ENCODE measurements around the gene NPAS3.

Gene NPAS3

DNA sequence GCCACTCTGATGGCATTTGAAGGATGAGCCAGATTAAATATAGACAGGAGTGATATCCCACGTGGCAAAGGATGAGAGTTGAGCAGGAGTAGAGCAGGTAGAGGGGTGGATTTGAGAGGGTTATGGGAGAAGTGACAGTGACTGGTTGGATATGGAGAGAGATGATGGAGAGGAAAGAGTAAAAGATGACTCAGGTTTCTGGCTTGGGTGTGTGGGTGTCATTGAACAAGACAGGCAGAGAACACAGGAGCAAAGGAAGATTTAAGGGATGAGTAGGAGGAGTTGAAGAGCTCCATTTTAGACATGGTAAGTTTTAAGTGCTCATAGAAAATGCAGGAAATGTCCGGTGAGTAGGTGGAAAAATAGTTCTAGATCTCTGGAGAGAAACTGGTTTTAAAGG, 875.3 kb downstream of the NPAS3 start:
- TF ChIP-seq, protein P1, sequence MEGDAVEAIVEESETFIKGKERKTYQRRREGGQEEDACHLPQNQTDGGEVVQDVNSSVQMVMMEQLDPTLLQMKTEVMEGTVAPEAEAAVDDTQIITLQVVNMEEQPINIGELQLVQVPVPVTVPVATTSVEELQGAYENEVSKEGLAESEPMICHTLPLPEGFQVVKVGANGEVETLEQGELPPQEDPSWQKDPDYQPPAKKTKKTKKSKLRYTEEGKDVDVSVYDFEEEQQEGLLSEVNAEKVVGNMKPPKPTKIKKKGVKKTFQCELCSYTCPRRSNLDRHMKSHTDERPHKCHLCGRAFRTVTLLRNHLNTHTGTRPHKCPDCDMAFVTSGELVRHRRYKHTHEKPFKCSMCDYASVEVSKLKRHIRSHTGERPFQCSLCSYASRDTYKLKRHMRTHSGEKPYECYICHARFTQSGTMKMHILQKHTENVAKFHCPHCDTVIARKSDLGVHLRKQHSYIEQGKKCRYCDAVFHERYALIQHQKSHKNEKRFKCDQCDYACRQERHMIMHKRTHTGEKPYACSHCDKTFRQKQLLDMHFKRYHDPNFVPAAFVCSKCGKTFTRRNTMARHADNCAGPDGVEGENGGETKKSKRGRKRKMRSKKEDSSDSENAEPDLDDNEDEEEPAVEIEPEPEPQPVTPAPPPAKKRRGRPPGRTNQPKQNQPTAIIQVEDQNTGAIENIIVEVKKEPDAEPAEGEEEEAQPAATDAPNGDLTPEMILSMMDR (IDR thresholded peaks at IDR 0.05; ENCODE audit: low read depth, low read length, missing control alignments): no peak
- DNase-seq (ENCODE audit: extremely low read depth, low read depth): no peak
- no peak overlapping the region for H3K4me3 ChIP-seq (replicated peaks; ENCODE audit: low read depth, low read length)

- no peak for DNase-seq (ENCODE audit: extremely low read depth, low read depth)
- TF ChIP-seq, protein P1 (IDR thresholded peaks at IDR 0.05; ENCODE audit: low read depth, low read length, missing control alignments): no peak
These were observed 895.2 kb downstream of the NPAS3 start for GRCh38 chr14:33833706-33834465.

DNA sequence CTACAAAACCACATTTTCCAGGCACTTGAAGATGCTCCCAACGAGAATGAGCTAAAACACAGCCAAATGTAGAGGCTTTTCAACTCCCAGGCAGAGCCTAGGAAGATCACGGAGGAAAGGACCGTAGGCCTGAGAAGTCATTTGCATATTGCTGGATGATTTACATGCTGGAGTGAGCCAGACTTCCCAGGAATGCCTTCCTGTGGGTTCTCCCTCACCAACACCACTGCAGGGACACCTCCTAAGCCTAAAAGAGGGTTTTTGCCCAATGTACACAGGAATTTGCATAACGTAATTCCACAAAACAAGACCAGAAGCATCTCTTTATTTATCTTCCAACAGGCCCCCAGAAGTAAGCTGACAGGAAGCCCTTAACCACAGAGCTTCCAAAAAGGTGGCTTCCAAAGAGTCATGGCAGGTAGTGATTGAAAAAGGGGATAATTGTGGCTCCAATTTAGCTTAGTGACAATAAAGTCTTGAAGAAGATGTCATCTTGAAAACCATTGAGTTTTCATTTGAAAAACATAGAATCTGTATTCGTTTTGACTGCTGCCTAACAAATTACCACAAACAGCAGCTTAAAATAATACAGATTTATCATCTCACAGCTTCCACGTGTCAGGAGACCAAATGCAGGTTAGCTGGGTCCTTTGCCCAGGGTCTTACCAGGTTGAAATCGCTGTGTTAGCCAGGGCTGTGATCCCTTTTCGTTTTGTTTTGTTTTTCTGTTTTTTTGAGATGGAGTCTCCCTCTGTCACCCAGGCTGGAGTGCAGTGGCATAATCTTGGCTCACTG, 896.0 kb downstream of the NPAS3 start:
- no peak overlapping the region for H3K4me3 ChIP-seq (replicated peaks; ENCODE audit: low read depth, low read length)
- DNase-seq (ENCODE audit: extremely low read depth, low read depth): no peak
- TF ChIP-seq, protein P1 (IDR thresholded peaks at IDR 0.05; ENCODE audit: low read depth, low read length, missing control alignments): no peak

More at GRCh38 chr14:33833706-33834465, 895.2 kb downstream of the NPAS3 start:
- no peak overlapping the region for H3K4me3 ChIP-seq (replicated peaks; ENCODE audit: low read depth, low read length)

DNA sequence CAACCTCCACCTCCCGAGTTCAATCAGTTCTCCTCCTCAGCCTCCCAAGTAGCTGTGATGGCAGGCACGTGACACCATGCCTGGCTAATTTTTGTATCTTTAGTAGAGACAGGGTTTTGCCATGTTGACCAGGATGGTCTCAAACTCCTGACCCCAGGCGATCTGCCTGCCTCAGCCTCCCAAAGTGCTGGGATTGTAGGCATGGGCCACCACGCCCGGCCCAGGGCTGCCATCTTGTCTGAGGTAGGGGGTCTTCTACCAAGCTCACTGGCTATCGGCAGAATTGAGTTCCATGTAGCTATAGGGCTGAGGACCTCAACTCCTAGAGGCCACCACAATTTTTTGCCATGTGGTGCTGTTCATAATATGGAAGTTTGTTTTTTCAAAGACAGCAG, 896.6 kb downstream of the NPAS3 start:
- TF ChIP-seq, protein P1 (IDR thresholded peaks at IDR 0.05; ENCODE audit: low read depth, low read length, missing control alignments): no peak
- H3K4me3 ChIP-seq (replicated peaks; ENCODE audit: low read depth, low read length): no peak overlapping the region
- no peak for DNase-seq (ENCODE audit: extremely low read depth, low read depth)

- no peak overlapping the region for H3K4me3 ChIP-seq (replicated peaks; ENCODE audit: low read depth, low read length)
- DNase-seq (ENCODE audit: extremely low read depth, low read depth): no peak
- TF ChIP-seq, protein P1 (IDR thresholded peaks at IDR 0.05; ENCODE audit: low read depth, low read length, missing control alignments): no peak
These were observed 897.0 kb downstream of the NPAS3 start for GRCh38 chr14:33835677-33836076.

DNA sequence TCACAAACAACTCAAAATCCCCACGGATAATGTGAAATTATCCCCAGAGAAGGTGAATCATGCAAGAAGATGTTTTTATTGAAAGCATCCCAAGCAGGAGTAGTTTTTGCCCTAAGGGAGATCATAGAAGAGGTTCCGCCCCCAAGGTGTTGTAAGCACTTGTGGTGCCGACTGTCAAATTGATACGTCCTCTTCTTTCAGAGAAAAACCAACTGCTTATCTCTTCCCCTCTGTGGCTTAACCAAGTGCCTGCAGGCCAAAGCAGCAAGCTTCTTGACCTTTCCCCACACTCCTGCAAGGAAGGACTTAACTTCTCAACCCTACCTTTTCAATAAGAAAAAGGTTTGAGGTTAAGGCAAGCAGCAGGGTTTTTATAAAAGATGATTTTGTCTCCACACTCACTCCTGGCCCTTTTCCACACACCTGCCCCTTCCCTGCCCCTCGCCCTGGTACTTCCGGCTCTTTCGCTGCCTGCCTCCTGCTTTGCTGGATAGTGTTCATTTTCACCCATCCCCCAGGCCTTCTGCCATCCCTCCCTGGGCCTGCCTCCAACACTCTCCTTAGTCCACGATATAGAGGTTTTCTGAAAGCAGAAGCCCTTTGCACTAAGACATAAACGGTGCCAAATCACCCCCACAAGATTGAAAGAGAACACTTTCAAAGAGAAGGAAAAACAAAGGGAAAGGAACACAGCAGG, 897.7 kb downstream of the NPAS3 start:
- DNase-seq (ENCODE audit: extremely low read depth, low read depth): no peak
- H3K4me3 ChIP-seq (replicated peaks; ENCODE audit: low read depth, low read length): no peak overlapping the region
- TF ChIP-seq, protein P1 (IDR thresholded peaks at IDR 0.05; ENCODE audit: low read depth, low read length, missing control alignments): no peak
